Caki2 (cell line): ENCODE data around the gene PRM1. TPM values are rescaled to one million over a fixed set of nuclear protein-coding genes. Genes with fewer than 3 reads are reported as not detected.

Experiments used
- DNase-seq: peaks from one replicate; pipeline ENCODE4 v3.0.0-alpha.2; 2015; ENCODE audit warnings: low read depth
- in situ Hi-C: cut with HindIII; loops from 2 replicates; pipeline ENCODE4 v1.10.0; 2016; ENCODE audit warnings: low sequenced_read_pairs, low pct_unique_long_range_greater_than_20kb, mixed read lengths
- total RNA-seq: library from RNA; depleted of rRNA; stranded (reverse); fragments of >200 nt; shearing (Covaris generic); gene quantifications from 2 replicates; pipeline ENCODE4 v1.2.3, GENCODE V29; 2014; ENCODE audit warnings: low replicate concordance

PRM1 gene
- total RNA-seq, 1 experiment from 2014 or later: not detected

DNA sequence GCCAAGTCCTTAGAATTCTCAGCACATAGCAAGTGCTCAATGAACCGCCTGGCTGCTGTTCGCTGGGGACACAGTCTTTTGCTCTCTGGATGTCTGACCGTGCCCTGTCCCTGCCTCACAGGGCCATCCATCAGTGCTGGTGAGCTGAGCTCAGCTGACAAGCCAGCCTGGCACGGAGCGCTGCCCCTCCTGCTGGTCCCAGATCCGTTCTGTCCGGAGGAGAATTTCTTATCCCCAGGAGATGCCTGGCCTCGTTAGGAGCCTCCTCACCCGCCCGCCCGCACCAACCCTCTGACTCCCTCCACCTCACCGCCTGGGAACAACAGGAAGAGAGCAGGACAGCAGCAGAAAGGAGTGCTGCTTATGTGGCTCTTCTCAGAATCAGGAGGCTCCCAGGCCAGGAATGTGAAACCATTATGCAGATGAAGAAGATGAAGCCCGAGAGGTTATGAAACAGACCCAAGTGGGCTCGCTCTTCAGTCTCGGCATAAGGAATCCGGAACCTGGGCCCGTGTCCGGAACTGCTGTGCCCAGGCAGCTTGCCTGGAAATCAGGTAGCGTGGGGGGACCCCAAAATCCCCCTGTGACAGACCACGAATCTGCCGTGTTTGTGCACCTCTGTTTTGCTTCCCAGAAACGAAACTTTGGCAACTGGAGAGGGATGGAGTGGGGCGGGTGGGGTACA is 35.3 kb upstream of the PRM1 start:
- peak; percentile 85 for DNase-seq
- in situ Hi-C loops: no loop called here

DNA sequence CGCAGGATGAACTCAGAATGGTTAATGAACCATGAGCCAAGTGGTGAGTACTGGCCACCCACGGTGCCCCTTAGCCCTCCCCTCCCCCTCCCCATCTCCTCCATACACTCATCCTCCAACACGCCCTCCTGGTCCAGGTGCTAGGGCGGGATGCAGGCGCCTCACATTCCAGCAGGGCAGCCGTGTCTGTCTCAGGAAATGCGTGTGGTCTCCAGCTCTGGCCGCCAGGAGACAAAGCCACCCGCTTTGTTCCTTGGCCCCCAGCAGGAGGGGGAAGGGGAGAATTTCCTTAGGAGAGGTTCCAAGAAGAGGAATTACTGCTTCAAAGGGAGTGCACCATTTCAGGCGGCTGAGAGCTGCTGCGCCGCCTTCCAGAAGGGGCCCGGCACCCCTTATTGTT is 34.4 kb upstream of the PRM1 start:
- DNase-seq: peak; percentile 98
- in situ Hi-C loops: no loop called here

DNA sequence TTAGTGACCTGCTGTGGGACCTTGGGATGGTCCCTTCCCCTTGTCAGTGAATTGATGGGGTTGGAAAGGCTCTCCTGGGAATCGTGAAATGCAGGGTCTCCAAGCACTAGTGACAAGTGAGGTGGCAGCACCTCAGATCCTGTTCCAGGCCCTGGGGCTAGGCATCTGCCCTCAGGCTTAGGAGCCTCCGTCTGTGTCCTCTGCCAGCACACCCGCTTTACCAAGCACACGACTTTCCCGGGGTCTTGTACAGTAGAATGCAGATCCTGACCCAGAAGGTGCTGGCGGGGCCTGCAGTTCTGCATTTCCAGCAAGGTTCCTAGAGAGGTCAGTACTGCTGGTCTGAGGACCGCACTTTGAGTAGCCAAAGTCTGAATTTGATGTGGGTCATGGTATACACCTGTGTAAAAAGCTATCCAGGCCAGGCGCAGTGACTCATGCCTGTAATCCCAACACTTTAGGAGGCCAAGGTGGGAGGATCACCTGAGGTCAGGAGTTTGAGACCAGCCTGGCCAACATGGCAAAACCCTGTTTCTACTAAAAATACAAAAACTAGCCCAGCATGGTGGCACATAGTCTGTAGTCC is 33.3 kb upstream of the PRM1 start:
- no peak for DNase-seq

DNA sequence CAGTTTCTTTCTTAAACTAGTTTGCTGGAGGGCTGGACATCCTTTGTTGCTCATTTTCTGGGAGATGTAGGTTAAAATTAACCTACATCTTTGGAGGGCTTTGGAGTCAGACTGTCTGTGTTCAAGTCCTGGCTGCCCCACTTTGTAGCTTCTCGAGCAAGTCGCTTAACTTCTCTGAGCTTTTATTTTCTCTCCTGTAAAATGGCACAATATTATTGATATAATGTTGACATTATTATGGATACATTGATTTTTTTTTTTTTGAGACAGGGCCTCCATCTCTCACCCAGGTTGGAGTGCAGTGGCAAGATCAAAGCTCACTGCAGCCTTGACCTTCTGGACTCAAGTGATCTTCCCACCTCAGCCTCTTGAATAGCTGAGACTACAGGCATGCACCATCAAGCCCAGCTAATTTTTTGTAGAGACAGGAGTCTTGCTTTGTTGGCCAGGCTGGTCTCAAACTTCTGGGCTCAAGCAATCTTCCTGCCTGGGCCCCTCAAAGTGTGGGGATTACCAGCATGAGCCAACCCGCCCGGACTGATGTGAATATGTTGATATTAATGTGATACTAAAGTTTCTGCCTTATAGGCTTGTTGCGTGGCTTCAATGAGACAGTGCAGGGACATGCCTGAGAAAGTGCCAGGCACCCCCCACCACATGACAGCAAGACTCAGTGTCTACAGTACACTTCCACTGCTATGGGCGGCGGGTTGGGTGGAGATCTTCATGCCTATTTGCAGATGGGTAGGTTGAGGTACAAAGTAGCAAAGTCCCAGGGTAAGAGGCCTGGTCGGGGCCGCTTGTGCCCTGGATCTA is 32.6 kb upstream of the PRM1 start:
- DNase-seq: no peak
- in situ Hi-C loops: no loop called here

More for the DNA sequence above, 33.3 kb upstream of the PRM1 start:
- in situ Hi-C loops: no loop called here

DNA sequence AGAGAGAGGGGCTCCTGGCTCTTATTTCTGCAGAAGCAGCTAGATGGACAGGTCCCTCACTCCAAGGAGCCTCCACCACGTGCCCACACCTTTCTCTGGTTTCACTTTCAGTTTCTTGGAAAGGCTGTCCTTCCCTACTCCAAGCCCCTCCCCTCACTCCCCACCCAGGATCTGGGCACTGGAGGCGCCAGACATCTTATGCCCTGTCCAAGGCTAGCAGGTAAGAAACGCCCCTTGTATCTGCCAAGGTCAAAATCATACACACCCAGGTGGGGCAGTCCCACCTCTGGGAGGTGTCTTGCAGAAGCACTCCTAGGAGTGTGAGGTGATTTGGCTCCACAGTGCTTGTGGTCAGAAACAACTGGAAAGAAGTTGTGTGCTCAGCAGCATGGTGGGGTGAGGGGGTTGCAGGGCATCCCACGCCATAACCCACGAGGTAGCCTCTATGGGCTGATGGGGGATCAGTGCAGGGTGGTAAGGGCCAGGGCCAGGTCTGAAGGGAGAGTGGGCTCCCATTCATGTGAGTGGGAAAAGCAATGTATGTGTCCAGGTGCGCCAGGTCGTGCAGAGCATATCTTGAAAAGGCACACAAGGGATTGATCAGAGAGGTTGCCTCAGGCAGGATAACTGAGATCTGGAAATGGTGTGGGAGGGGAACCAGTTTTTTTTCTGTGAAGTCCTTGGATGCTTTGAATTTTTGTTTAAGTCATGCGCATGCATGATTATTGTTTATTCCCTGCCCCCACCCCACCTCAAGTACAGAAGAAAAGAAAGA is 31.8 kb upstream of the PRM1 start:
- in situ Hi-C loops: no loop called here
- peak; percentile 92 for DNase-seq

DNA sequence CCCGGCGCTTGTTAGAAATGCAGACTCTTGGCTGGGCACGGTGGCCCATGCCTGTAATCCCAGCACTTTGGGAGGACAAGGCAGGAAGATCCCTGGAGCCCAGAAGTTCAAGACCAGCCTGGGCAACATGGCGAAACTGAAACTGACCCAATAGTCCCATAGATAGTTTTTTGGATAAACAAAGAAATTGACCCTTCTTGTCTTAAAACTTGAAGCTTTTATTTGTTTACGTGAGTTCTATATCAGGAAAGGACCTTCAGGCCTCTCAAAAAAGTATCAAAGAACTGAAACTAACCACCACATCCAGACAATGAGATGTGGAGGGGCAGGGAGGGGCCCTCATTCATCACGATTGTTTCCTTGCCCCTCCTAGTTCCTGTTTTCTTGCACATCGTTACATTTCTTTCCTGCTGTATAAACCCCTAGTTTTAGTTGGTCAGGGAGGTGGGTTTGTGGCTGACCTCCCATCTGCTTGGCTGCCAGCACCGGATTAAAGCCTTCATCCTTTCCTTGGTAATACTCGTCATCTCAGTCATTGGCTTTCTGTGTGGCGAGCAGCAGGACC is 29.9 kb upstream of the PRM1 start:
- in situ Hi-C loops: no loop called here
- DNase-seq: no peak

DNA sequence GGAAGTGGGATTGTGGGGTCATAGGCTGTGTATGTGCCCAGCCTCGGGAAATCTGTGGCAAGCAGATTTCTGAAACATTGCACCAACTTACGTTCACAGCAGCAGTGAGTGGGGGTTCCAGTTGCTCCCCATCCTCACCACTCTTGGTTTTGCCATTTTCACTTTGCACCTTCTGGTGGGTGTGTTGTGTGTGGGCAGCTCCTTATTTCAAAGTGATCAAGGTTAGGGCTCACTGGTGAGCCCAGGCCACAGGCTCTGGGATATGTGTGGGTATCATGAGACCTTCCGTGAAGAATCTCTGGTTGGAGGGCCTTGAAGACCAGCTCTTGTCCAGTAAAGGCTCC is 29.5 kb upstream of the PRM1 start:
- in situ Hi-C loops: no loop called here

DNA sequence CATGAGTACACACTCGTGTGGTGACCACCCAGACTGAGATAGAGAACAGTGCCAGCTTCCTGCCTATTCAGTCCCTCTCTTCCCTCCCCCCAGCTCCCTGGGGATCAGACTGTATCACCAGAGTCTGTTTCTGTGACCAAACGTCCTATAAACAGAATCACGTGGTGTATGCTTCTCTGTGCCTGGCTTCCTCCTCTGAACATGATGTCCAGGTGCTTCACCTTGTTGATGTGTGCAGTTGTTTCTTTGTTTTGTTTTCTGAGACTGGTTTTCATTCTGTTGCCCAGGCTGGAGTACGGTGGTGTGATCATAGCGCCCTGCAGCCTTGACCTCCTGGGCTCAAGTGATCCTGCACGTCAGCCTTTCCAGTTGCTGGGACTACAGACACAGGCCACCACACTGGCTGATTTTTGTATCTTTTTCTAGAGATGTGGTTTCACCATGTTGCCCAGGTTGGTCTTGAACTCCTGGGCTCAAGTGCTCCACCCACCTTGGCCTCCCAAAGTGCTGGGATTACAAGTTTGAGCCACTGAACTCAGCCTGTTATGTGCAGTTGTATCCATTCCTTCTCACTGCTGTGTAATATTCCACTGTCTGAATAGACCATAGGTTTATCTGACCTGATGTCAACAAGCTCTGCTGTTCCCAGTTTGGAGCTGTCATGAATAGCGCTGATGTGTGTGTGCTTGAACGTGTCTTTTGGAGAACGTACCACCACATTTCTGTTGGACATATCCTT is 28.9 kb upstream of the PRM1 start:
- in situ Hi-C loops: no loop called here
- DNase-seq: peak; percentile 43

More for the DNA sequence above, 29.5 kb upstream of the PRM1 start:
- no peak for DNase-seq

DNA sequence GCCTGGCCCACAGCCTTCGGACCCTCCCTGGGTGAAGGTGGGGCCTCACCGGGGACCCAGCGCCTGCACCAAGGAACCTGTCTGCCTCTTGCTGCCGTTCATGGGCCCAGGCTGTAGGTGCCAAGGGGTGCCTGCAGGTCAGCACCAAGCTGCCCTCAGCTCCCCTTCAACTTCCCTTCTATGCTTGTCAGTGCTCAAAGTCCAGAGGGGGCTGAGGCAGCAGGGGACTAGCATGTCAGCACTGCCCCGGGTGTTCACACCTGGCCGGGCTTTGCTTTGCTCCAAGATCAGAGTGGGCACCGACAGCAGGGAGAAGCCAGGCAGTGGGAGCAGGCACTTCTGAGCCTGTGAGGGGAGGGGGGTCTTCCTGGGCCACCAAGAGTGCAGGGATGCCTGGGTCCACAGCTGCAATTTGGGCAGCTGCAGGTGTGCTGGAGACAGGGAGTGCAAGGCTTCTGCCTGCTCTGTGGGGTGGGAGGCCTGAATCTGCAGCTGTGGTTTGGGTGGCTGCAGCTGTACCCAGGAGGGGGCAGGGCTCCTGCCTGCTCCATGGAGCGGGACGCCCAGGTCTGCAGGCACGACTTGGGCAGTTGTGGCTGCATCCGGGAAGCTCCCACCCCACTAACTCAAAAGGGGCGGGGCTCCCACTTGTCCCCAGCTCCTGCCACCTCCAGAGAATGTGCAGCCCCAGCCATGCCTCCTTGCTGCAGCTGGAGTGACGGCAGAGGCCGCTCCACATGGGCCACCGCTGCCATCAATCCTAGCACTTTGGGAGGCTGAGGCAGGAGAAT is 27.6 kb upstream of the PRM1 start:
- peak; percentile 71 for DNase-seq
- in situ Hi-C loops: no loop called here

DNA sequence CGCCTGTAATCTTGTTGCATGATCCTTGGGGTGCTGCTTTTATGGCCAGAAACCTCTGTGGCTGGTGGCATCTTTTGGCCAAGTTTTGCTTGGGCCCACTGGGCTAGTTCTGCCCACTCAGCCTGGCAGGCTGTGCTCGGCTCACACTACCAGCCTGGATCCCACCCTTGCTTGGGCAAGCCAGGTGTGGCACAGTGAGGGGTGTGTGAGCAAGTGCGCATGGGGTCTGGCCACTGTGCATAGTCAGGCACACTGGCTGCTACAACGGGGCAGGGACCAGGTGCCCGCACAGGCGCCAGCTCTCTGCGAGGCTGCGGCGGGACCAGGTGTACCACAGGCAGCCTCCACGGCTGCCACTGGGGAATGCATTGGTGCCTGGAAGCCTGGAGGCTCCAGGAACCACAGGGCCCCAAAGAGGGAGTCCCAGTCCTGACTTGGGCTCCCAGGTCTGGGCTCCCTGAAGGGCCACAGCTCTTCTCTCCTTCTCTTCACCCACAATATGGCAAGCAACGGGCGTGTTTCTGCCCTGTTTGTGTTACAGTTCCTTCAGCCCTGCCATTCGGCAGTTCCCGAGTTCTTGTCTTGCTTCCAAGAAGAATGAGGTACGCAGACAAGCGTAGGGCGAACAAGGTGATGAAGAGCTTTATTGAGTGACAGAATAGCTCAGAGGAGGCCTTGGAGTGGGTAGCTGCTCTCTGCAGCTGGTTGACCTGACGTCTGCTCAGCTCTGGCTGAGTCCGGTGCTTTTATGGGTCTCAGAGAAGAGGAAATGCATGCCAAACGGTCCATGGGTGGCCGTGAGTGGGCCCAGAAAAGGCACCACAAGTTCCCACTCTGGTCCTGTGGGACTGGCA is 26.7 kb upstream of the PRM1 start:
- no peak for DNase-seq
- in situ Hi-C loops: no loop called here

DNA sequence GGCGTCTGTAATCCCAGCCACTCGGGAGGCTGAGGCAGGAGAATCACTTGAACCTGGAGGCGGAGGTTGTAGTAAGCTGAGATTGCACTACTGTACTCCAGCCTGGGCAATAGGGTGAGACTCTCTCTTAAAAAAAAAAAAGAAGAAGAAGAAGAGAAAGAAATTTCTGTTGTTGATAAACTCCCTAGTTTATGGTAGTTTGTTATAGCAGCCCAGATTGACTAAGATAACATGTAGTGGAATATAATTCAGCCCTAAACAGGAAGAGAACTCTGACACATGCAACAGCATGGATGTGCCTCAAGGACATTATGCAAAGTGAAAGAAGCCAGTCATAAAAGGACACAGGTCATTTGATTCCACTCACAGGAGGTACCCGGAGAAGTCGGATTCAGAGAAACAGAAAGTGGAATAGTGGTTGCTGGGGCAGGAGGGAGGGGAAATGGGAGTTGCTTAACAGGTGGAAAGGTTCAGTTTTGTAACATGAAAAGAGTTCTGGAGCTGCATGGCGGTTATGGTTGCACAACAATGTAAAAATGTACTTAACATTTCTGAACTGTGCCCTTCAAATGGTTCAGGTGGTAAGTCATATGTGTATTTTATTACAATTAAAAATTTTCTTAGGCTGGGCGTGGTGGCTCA is 26.0 kb upstream of the PRM1 start:
- DNase-seq: no peak
- in situ Hi-C loops: no loop called here

DNA sequence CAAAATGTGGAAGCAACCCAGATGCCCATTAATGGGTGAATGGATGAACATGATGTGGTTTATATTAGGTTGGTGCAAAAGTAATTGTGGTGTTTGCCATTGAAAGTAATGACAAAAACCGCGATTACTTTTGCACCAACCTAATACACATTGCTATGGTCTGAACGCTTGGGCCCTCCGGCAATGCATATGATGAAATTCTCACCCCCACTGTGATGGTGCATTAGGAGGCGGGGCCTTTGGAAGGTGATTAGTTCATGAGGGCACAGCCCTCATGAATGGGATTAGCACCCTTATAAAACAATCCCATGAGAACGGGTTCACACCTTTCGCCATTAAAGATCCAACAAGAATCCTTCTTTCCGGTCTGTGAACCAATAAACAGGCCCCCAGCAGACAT is 25.3 kb upstream of the PRM1 start:
- in situ Hi-C loops: no loop called here

DNA sequence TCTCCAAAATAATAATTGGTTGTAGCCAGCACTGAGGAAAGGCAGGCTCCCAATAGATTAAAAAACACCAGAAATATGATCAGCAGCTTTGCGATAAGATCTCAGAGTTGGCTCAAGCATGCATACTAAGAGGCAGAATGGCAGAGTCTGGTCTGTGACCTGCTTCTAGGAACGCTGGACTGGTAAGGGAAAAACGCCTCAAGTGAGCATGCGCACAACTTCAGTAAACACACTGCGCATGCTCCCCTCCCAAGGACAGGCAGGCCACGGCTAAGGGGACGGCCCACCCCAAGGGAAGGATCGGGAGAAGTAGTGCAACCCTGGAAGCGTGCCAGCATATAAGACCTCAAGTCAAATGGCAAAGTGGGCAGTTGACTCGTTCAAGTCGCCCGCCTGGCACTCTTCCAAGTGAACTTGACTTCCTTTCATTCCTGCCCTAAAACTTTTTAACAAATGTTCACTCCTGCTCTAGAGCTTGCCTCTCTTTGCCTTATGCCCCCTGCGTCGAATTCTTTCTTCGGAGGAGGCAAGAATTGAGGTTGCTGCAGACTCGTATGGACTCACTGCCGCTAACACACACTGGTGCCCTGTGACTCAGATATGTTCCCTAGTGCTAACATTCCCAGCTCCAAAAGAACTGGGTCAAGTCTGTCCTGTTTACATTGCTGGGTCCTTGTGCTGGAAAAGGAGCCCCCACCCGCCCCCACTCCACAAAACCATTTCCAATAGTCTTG is 22.4 kb upstream of the PRM1 start:
- no peak for DNase-seq
- in situ Hi-C loops: no loop called here

More for the DNA sequence above, 25.3 kb upstream of the PRM1 start:
- DNase-seq: no peak

DNA sequence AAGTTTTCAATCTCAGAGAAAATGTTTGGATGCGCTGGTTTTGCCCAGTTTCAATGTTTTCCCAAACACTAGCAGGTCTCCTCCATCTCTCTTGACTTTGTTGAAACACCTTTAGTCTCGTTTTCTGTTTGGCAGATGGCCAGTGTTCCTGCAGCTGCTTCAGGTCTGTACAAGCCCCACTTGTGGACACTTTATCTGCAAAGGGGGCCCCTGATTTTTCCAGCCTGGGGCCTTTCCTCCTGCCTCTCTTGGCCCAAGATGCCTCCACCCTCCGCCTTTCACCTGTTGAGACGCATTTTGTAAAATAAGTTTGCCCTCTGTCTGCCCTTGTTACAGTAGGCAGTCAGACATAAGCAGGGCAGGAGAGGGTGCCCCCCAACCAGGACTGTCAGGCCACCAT is 21.8 kb upstream of the PRM1 start:
- in situ Hi-C loops: no loop called here
- DNase-seq: no peak
